Erythroblast (primary cell): ENCODE results near the gene ASIP.

Source experiments
- GATA1 ChIP-seq: IDR thresholded peaks from 2 replicates; pipeline ENCODE4 v1.6.1; 2011; ENCODE audit warnings: low read depth, mild to moderate bottlenecking, control low read depth, low read length, moderate library complexity
- POLR2A ChIP-seq: IDR thresholded peaks from 2 replicates; pipeline ENCODE4 v1.6.1; 2011; ENCODE audit warnings: mild to moderate bottlenecking, low read length

- TF ChIP-seq POLR2A (no peak), GATA1 (no peak)
Measured at GRCh38 chr20:34211591-34211990, 29.6 kb upstream of the ASIP start.
